Lower lobe of right lung (tissue), 2 donors: Measurements from ENCODE around the gene CYP4A22. TPM values are rescaled to one million over a fixed set of nuclear protein-coding genes. Genes with fewer than 3 reads are reported as not detected.
"Not testable (repeated sequence)": the region's sequence is repeated elsewhere in the genome, so short reads cannot be mapped to it uniquely, and the experiment has no call there.

ENCODE experiments used
- ATAC-seq, 2 donors: fragments of 200-7000 bp; cut with Tn5 transposase; one replicate each; pipeline ENCODE4 v1.9.1; 2020 to 2022; ENCODE audit warnings: mild to moderate bottlenecking in 2 of 2, moderate library complexity in 2 of 2
- DNase-seq: peaks from one replicate; pipeline ENCODE4 v3.0.0-alpha.2; 2020
- H3K27ac ChIP-seq: fragments of 200-600 bp; one replicate; pipeline ENCODE4 v1.8.0; 2022
- H3K27me3 ChIP-seq: fragments of 200-600 bp; one replicate; pipeline ENCODE4 v1.8.0; 2022; ENCODE audit warnings: low read depth
- H3K36me3 ChIP-seq: fragments of 200-600 bp; one replicate; pipeline ENCODE4 v1.8.0; 2022; ENCODE audit warnings: mild to moderate bottlenecking
- H3K4me1 ChIP-seq: fragments of 200-600 bp; one replicate; pipeline ENCODE4 v1.8.0; 2022
- H3K4me3 ChIP-seq: fragments of 200-600 bp; one replicate; pipeline ENCODE4 v1.8.0; 2022; ENCODE audit warnings: mild to moderate bottlenecking
- H3K9me3 ChIP-seq: fragments of 200-600 bp; one replicate; pipeline ENCODE4 v1.8.0; 2022
- CTCF ChIP-seq: fragments of 200-600 bp; IDR thresholded peaks from one replicate; pipeline ENCODE4 v1.8.0; 2022; ENCODE audit warnings: antibody characterized with exemption, mild to moderate bottlenecking
- intact Hi-C: fragments of 100-400 bp; cut with DNase I; formaldehyde crosslinking; loops from one replicate; pipeline ENCODE4 v1.11.0; 2022
- total RNA-seq: library from RNA; stranded (reverse); fragmentation: NEBNext Ultra II Directional; extraction: Animal tissue kit (Norgen Biotek cat#: 25700); gene quantifications from one replicate; pipeline ENCODE4 v1.2.1, GENCODE V29; 2021
- donor health status: DM: no; HTN: yes; CAD: no; lungs with severe emphysema.

The CYP4A22 gene
- total RNA-seq, 1 donor from 2014 or later: not detected

- no peaks in the 10 kb centered on the region for H3K4me1 ChIP-seq
- H3K9me3 ChIP-seq: no peaks in the 10 kb centered on the region
These were observed 829 bp downstream of the CYP4A22 start for GRCh38 chr1:47137925-47138615.

GRCh38 chr1:47140358-47140757 lies 3.1 kb downstream of the CYP4A22 start:
- H3K4me3 ChIP-seq, H3K36me3 ChIP-seq, ATAC-seq, H3K27ac ChIP-seq, DNase-seq, H3K27me3 ChIP-seq, H3K4me1 ChIP-seq, H3K9me3 ChIP-seq, intact Hi-C loops: not testable (repeated sequence)

More at GRCh38 chr1:47137925-47138615, 829 bp downstream of the CYP4A22 start:
- H3K4me3 ChIP-seq: no peak overlapping the region
- no peak overlapping the region for H3K27ac ChIP-seq
- ATAC-seq: no peak
- TF ChIP-seq CTCF: no peak
- H3K36me3 ChIP-seq: no peaks in the 10 kb centered on the region
- H3K27me3 ChIP-seq: no peaks in the 10 kb centered on the region
- intact Hi-C loops: no loop called here
- DNase-seq: no peak

- H3K4me1 ChIP-seq, H3K27ac ChIP-seq, H3K9me3 ChIP-seq, H3K36me3 ChIP-seq, DNase-seq, intact Hi-C loops, H3K27me3 ChIP-seq, H3K4me3 ChIP-seq: not testable (repeated sequence)
- ATAC-seq: peak; percentile 58 to 67
- TF ChIP-seq CTCF: peak; percentile 40
These were observed 6.4 kb downstream of the CYP4A22 start for GRCh38 chr1:47143654-47144053.

- H3K36me3 ChIP-seq, H3K9me3 ChIP-seq, H3K27ac ChIP-seq, H3K4me3 ChIP-seq, DNase-seq, intact Hi-C loops, H3K27me3 ChIP-seq, H3K4me1 ChIP-seq, ATAC-seq: not testable (repeated sequence)
These were observed 9.3 kb downstream of the CYP4A22 start for GRCh38 chr1:47146495-47146894.

- H3K27ac ChIP-seq: no peak overlapping the region
- ATAC-seq: no peak
- H3K4me3 ChIP-seq: no peak overlapping the region
- H3K36me3 ChIP-seq: no peaks in the 10 kb centered on the region
- no peak for TF ChIP-seq CTCF
- DNase-seq: no peak
- no peaks in the 10 kb centered on the region for H3K27me3 ChIP-seq
- H3K4me1 ChIP-seq: no peaks in the 10 kb centered on the region
- intact Hi-C loops: no loop called here
- H3K9me3 ChIP-seq: no peaks in the 10 kb centered on the region
These were observed 10.0 kb downstream of the CYP4A22 start for GRCh38 chr1:47147047-47147785.

- DNase-seq, H3K27me3 ChIP-seq, H3K4me1 ChIP-seq, ATAC-seq, H3K4me3 ChIP-seq, H3K9me3 ChIP-seq, H3K36me3 ChIP-seq, intact Hi-C loops, H3K27ac ChIP-seq: not testable (repeated sequence)
These were observed 11.9 kb downstream of the CYP4A22 start for GRCh38 chr1:47149162-47149561.

GRCh38 chr1:47156457-47156856 lies 19.2 kb downstream of the CYP4A22 start:
- intact Hi-C loops, H3K4me1 ChIP-seq, H3K36me3 ChIP-seq, H3K27ac ChIP-seq, DNase-seq, H3K27me3 ChIP-seq, H3K4me3 ChIP-seq, ATAC-seq, H3K9me3 ChIP-seq: not testable (repeated sequence)

- H3K27ac ChIP-seq, H3K4me1 ChIP-seq, H3K4me3 ChIP-seq, ATAC-seq, intact Hi-C loops, DNase-seq, H3K27me3 ChIP-seq, H3K9me3 ChIP-seq, H3K36me3 ChIP-seq: not testable (repeated sequence)
These were observed 20.7 kb downstream of the CYP4A22 start for GRCh38 chr1:47157957-47158356.
